Measurements from ENCODE around the gene LMO7.
"Not testable (repeated sequence)": the region's sequence is repeated elsewhere in the genome, so short reads cannot be mapped to it uniquely, and the experiment has no call there.

Gene LMO7

GRCh38 chr13:75648446-75648845 lies 12.3 kb downstream of the LMO7 start:
- no peak for DNase-seq

DNA sequence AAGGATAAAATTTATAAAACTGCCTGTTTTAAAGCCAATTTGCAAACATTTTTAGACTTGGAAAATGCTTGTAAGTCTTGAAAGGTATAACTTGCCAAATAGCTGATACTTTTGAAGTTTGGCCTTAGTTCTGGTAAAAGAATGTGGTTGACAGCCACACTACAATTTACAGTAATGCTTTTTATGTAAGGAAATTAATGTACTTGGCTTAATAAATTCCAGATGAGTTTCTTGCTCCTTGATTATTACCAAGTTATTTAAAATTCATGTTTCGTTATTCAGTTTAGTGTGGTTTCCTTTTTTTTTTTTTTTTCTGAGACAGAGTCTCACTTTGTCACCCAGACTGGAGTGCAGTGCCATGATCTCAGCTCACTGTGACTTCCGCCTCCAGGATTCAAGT lies 14.9 kb downstream of the LMO7 start:
- no peak for DNase-seq

DNA sequence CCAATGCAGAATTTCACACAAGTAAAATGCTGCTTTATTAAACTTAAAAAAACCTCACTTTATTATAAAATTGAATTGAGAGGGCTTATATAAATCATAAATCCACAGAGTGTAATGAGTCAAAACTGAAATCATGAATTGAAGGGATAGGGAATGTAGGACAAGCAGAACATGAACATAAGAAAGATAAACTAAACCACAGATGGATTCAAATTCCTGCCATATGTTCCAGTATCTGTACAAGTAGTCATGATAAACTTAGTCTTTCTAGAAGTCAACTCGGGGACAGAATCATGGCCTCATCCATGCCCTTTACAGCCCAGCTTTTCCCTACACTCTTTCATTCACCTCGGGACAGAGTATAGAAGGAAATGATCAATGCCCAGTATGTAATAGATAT lies 16.6 kb downstream of the LMO7 start:
- no peak for DNase-seq

DNA sequence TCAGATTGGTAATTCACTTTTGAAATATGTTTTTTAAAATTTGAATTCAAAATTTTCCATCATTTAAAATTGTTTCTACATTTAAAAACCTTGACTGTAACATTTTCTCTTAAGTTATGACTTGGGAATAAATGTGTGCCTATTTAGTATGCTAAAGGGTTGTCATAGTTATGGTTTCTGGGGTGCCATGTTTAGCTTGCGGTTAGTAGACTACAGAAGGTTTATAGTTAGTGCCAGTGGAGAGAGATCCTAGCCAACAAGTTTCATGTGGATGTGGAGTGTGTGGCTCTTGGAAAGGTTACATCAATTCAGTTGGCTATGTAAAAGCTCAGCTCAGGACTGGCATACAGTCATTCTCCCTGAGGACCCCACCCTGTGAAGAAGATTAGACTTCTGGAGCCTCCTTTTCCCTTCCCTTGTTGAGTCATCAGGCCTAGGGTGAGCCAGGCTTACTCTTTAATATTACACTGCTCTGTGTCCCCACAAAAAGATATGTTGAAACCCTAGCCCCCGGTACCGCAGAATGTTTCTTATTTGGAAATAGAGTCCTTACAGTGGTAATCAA lies 20.4 kb downstream of the LMO7 start:
- DNase-seq: no peak

GRCh38 chr13:75657111-75657510 lies 21.0 kb downstream of the LMO7 start:
- no peak for DNase-seq

DNA sequence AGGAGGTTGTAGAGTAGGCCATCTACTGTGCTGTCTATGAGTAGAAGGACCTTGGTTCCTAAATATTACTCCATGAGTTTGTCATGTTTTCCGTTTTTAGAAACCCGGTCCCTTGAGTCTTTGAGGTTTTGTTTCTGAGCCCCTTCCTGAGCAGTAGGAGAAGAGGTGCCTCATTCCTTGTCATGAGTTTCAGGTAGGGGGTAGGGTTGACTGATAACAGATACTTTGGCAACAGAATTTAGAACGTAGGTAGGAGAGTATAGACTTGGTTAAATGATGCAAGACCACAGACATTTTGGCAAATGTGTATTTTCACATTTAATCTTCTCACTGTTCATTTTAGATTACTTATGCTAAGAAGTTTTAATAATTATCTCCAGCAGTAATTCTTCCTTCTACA lies 24.6 kb downstream of the LMO7 start:
- DNase-seq: no peak

GRCh38 chr13:75661443-75661842 lies 25.3 kb downstream of the LMO7 start:
- DNase-seq: no peak

DNA sequence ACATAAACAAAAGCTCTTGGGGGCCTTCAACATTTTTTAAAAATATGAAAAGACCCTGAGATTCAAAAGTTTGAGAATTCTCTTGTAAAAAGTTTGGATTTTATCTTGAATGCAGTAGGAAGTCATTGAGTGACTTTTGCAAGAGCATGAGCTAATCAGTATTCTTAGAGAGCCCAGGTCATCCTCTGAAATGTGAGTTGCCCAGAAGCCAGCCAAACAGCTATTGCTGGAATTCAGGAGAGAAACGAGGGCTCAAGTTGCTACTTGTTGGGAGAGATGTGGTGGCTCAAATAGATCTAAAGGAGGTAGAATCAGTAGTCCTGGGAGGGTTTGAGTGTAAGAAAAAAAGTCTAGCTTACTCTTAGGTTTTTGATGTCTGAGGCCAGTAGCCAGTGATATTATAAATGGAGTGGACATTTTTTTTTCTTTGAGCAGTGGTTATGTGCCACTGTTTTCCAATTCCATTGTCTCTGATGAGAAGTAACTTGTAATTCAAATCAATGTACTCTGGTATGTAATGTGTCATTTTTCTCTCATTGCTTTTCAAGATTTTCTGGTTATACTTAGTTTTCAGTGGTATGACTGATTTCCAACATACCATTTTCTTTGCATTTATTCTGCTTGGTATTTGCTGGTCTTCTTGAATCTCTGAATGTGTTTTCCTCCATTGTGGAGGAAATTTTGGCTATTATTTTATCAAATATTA lies 30.7 kb downstream of the LMO7 start:
- no peak for DNase-seq

GRCh38 chr13:75669706-75670105 lies 33.6 kb downstream of the LMO7 start:
- no peak for DNase-seq

GRCh38 chr13:75670496-75670895 lies 34.4 kb downstream of the LMO7 start:
- no peak for DNase-seq

- no peak for DNase-seq
These were observed 39.3 kb downstream of the LMO7 start for GRCh38 chr13:75675421-75675820.

GRCh38 chr13:75679459-75679858 lies 43.3 kb downstream of the LMO7 start:
- DNase-seq: no peak

GRCh38 chr13:75680251-75680650 lies 44.1 kb downstream of the LMO7 start:
- DNase-seq: not testable (repeated sequence)

- DNase-seq: no peak
These were observed 46.2 kb downstream of the LMO7 start for GRCh38 chr13:75682326-75682725.

DNA sequence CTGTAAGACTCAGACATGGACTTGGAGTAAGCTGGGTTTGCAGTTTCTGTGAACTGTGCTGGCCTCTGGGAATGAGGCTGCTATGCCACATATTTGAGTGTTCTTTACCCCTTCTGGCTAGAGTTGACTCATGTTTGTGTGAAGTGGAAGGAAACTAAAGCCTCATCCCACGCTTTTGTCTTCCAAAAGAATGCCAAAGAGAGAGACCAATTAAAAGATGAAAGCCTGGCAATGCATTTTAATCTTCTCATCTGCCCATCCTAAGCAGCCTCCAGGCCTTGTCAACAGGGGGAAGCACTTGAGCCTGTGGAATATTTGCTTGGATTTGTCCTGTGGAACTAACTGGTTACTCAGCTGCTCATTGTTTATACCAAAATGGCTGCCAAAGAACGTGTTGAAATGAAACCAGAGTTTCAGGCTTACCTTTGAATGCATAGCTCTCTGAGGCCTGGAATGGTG lies 49.1 kb downstream of the LMO7 start:
- no peak for DNase-seq

GRCh38 chr13:75687150-75687763 lies 51.1 kb downstream of the LMO7 start:
- no peak for DNase-seq

DNA sequence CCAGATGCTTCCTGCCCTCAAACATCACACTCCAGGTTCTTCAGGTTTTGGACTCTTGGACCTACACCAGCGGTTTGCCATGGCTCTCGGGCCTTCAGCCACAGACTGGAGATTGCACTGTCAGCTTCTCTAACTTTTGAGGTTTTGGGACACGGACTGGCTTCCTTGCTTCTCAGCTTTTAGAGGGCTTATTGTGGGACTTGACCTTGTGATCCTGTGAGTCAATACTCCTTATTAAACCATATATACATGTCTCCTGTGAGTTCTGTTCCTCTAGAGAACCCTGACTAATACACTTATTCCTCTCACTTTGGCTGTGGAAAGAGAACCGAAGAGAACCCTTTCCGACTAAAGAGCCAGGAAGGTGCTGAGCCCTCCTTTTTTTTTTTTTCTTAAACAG lies 53.6 kb downstream of the LMO7 start:
- no peak for DNase-seq

DNA sequence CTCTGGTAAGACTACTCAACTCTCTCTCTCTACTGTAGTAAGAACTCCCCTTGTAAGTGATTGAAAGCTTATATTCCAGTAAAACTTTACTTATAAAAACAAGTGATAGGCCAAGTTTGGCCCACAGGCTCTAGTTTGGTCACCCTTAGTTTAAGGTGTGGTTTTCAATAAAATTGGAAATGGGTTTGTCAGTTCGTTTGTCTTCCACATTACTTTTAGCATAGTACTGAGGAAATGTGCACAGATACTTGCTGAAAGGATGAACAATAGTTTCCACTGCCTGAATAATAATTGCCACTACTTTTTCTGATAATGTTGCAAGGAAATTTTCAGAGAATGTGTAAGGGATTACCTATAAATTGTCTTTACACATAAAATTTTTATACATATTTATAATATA lies 54.5 kb downstream of the LMO7 start:
- no peak for DNase-seq

GRCh38 chr13:75691183-75691582 lies 55.1 kb downstream of the LMO7 start:
- DNase-seq: no peak

DNA sequence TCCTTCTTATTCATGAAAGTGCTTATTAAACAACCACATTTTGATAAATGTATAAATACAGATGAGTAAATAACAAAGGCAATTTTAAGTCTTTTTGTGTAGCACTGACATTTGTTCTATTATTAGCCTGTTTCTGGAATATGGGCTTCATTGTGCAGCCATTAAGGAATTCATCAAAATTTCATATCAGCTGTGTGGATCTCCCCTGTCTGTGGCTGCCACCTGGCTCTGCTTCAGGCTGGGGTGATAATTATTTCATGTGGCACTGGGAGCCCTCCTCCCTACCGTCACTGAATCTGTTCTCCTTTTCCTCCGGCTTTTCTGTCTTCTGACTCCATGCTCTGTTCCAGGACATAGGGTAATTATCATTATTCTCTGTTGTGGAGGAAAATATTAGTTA lies 57.1 kb downstream of the LMO7 start:
- no peak for DNase-seq

GRCh38 chr13:75694722-75695121 lies 58.6 kb downstream of the LMO7 start:
- no peak for DNase-seq

GRCh38 chr13:75695908-75696307 lies 59.8 kb downstream of the LMO7 start:
- peak; percentile 64 for DNase-seq

GRCh38 chr13:75699062-75699461 lies 62.9 kb downstream of the LMO7 start:
- DNase-seq: no peak

DNA sequence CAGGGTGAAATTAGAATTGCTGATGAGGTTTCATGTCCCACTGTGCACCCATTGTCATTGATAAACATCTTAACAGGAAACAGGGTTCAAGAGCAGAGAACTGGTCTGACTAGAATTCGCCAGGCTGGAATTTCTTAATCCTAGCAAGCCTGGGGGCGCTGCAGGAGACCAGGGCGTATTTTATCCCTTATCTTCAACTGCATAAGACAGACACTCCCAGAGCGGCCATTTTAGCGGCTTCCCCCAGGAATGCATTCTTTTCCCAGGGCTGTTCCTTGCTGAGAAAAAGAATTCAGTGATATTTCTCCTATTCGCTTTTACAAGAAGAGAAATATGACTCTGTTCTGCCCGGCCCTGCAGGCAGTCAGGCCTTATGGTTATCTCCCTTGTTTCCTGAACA lies 63.6 kb downstream of the LMO7 start:
- DNase-seq: not testable (repeated sequence)

All from effector CD8-positive, alpha-beta T cell (primary cell).